ENCODE results near the gene UNC119B.
"Not testable (repeated sequence)": the region's sequence is repeated elsewhere in the genome, so short reads cannot be mapped to it uniquely, and the experiment has no call there.

UNC119B gene

DNA sequence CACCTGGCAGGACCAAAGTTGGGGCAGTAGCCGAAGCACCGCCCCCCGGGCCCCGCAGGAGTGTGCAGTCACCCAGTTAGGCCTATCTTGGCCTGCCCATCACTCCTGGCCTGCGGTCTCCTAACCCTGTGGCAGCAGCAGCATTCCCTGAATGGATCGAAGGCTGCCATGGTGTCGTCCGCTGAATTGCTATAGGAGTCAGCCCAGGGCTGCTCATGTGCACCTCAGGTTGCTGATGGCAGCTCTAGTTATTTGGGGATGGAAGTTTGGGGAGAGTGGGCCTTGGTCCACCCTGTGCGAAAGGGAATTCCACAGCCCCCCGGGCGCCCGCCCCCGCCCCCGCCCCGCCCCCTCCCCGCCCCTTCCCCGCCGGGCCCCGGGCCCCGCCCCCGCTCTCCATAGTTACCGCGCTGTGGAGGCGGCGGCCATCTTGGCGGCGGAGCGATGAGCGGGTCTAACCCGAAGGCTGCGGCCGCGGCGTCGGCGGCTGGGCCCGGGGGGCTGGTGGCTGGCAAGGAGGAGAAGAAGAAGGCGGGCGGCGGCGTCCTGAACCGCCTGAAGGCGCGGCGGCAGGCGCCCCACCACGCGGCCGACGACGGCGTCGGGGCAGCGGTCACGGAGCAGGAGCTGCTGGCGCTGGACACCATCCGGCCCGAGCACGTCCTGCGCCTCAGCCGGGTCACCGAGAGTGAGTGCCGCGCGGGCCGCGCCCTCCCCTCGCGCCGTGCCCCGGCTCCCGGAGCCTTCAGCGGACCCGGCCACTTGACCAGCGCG is at the start of gene UNC119B:
TSS of gene UNC119B (plus strand) at position 428 of the 774 bp plus-strand sequence. CDS start at position 445, 17 bp downstream.
- TF ChIP-seq GATA1 (IDR thresholded peaks at IDR 0.05; ENCODE audit: low read depth, low read length) (no peak), POLR2A (IDR thresholded peaks at IDR 0.05; ENCODE audit: low read length) (peak; percentile 27)
- DNase-seq: peak; percentile 68 to 79

DNA sequence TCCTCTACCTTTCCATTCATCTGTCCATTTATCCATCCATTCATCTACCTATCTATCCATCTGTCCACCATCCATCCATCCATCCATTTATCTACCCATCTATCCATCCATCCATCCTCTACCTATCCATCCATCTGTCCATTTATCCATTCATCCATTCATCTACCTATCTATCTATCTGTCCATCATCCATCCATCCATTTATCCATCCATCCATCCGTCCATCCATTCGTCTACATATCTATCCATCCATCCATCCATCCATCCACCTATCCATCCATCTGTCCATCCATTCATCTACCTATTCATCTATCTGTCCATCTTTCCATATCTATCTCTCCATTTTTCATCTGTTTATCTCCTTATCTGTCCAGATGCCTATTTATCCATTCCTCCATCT is 48.8 kb upstream of the UNC119B start:
- TF ChIP-seq POLR2A (IDR thresholded peaks at IDR 0.05; ENCODE audit: low read length) (no peak), GATA1 (IDR thresholded peaks at IDR 0.05; ENCODE audit: low read depth, low read length) (no peak)
- no peak for DNase-seq

DNA sequence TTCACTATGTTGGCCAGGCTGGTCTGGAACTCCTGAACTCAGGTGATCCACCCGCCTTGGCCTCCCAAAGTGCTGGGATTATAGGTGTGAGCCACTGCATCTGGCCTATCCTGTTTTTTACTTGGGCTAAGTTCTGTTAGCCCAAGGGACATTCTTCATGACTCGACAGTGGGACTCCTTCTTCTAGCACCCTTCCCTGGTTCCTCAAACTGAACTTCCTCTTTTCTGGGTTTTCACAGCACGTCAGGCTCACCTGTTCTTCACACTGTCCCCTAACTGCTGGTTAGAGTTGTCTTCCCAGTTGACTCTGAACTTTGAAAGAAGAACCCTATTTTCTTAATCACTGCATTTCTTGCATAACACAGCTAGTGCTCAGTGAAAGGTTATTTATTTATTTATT is 47.4 kb upstream of the UNC119B start:
- TF ChIP-seq GATA1 (IDR thresholded peaks at IDR 0.05; ENCODE audit: low read depth, low read length) (no peak), POLR2A (IDR thresholded peaks at IDR 0.05; ENCODE audit: low read length) (no peak)
- no peak for DNase-seq

DNA sequence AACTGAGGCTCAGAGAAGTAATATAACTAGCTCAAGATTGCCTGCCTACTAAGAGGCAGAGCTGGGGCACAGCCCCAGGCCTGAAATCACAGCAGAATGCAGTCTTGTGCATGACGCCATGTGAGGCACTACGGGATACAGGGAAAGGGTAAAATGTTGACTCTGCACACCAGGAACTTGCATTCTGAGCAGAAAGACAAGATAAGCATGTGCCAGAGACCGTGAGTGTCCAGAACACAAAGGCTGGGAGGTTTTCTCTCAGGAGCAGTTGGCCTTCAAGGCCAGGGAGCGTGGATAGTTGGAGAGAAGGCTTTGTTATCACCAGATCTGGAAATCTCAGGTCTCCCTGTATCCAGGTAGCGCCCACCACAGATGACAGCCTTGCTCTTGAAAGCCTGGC is 46.5 kb upstream of the UNC119B start:
- no peak for DNase-seq
- no peak for TF ChIP-seq GATA1 (IDR thresholded peaks at IDR 0.05; ENCODE audit: low read depth, low read length)
- no peak for TF ChIP-seq POLR2A (IDR thresholded peaks at IDR 0.05; ENCODE audit: low read length)

DNA sequence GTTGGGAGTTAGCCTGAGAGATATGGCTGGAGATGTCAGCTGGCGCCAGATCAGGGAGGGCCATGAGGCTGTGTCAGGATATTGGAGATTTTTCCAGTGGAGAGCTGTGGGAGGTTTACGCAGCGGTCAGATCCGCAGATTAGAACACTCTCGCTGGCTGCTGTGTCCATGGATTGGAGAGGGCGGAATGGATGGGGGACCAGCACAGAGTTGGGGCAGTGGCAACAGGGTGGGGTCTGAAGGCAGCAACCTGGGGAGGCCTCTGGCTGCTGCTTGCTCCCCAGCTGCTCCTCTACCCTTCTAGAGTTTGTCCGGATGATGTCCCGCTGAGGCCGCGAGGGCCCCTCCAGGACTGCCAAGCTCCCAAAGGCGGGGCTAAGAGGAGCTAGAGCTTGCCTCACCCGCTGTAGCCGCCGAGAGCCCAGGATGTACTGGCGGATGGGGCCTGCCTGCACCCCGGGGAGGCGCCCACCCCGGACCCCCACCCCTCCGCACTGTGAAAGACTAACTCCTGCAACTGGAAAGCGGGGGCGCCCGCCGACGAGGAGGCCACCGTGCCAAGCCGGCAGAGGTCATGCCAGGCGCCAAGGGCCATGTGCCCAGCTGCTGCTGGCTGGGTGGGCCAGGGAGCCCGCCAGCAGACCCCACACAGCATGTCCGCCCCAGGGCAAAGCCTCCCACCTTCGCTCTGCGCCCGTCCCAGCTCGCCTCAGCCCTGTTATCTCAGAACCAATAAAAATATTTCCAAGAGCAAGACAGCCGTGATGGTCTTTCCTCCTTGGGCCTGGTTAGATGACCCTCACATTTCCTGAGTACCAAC is 43.5 kb upstream of the UNC119B start:
- no peak for DNase-seq
- no peak for TF ChIP-seq POLR2A (IDR thresholded peaks at IDR 0.05; ENCODE audit: low read length)
- no peak for TF ChIP-seq GATA1 (IDR thresholded peaks at IDR 0.05; ENCODE audit: low read depth, low read length)

DNA sequence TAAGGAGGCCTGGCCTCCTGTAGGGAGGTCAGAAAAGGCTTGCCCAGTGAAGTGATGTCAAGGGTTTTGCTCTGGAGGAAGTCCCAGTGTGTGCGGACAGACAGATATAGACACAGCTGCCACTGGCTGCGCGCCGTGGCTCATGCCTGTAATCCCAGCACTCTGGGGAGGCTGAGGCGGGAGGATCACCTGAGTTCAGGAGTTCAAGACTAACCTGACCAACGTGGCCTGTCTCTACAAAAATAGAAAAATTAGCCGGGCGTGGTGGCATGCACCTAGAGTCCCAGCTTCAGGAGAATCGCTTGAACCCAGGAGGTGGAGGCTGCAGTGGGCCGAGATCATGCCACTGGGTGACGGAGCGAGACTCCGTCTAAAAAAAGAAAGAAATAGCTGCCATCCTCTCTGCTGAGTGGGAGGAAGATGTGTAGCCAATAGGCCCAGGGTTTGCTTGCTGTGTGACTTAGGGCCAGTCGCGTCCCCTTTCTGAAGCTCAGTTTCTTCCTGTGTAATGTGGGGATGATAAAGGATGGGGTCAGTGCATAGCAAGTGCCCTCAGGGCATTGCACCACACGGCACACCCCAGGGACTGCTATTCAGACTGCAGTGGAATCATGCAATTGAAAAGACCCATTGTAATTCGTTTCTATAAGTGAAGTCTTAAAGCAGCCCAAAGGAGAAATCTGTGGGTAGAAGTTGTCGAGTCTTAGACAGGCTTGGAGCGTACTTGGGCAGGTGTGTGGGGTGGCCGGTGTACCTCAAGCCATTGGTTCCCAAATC is 42.0 kb upstream of the UNC119B start:
- DNase-seq: no peak
- TF ChIP-seq POLR2A (IDR thresholded peaks at IDR 0.05; ENCODE audit: low read length) (no peak), GATA1 (IDR thresholded peaks at IDR 0.05; ENCODE audit: low read depth, low read length) (no peak)

DNA sequence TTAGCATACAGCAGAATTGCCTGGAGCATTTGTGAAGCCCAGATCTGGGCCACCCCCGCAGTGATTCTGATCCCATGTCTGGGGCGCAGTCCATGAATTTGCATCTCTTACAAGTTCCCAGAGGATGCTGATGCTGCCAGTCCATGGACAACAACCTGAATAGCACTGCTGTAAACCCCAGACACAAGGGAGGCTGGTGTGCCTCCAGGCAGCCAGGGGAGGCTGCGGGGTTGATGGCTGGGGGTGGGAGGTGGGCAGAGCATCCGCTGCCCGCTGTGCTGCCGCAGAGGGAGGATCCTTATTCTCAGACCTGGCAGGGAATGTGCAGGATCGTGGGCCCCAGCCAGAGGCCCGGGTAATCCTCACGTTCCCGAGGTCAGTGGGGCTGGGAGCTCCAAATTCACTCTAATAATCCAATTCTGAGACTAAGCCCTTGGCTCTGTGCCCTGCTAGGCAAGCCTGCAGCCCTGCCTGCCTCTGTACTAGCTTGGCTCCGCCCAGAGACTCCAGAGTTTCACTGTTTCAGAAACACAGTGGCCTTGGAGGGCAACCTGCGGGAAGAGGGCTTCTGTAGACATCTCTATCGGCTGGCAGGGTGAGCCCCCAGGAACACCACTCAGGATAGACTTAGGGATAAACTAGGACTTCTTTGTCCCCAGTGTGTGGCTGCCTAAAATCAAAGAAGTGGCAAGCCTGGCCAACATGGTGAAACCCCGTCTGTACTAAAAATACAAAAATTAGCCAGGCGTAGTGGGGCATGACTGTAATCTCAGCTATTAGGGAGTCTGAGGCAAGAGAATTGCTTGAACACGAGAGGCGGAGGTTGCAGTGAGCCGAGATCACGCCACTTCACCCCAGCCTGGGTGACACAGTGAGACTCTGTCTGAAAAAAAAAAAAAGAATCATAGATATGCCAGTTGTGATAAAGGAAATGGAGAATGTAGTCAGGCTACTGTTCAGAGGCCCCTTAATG is 41.1 kb upstream of the UNC119B start:
- no peak for DNase-seq
- TF ChIP-seq POLR2A (IDR thresholded peaks at IDR 0.05; ENCODE audit: low read length) (no peak), GATA1 (IDR thresholded peaks at IDR 0.05; ENCODE audit: low read depth, low read length) (no peak)

DNA sequence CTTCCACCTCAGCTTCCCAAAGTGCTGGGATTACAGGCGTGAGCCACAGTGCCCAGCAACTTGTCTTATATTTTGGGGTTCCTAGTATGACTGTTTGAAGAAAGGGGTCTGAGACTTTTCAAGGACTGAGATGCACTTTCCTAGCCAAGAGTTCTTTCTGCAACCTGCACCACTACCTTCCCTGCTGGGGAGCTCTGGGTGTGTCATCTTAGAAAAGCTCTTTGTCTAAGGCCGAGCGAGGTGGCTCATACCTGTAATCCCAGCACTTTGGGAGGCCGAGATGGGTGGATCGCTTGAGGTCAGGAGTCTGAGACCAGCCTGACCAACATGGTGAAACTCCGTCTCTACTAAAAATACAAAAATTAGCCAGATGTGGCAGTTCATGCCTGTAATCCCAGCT is 40.0 kb upstream of the UNC119B start:
- DNase-seq: not testable (repeated sequence)

DNA sequence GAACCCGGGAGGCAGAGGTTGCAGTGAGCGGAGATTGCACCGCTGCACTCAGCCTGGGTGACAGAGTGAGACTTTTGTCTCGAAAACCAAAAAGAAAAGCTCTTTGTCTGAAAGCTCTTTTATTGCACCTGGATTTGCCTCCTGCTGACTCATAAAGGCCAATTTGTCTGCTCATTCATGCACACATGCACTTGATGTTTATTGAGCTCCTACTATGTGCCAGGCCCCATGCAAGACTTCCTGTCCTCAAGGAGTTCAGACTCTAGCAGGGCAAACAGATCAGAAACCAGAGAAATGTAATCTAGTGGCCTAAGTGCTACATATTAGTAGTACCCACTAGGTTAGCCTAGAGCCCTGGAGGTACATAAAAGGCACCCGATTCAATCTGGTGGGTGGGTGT is 39.6 kb upstream of the UNC119B start:
- no peak for DNase-seq
- no peak for TF ChIP-seq POLR2A (IDR thresholded peaks at IDR 0.05; ENCODE audit: low read length)
- TF ChIP-seq GATA1 (IDR thresholded peaks at IDR 0.05; ENCODE audit: low read depth, low read length): no peak

DNA sequence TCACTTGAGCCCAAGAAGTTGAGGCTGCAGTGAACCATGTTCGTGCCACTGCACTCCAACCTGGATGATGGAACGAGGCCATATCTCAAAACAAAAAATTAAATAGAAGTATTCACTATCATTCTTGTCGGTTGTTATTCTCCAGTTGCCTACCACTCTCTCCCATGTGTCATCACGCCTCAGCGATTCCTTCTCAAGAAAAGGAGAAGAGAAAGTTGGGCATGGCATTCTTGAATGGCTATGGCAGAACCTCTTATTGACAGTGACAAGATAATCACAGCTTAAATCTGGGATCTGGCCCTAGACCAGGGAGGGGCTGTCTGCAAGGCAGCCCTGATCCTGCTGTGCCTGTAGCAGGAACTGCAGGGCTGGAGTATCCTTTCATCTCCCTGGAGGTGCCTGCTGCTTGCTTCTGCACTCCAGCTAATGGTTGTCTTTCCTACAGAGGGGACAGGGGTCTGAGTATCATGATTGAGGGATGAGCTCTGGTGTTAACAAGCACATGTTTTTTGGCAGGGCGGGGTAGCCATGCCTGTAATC is 36.1 kb upstream of the UNC119B start:
- no peak for DNase-seq
- TF ChIP-seq POLR2A (IDR thresholded peaks at IDR 0.05; ENCODE audit: low read length) (no peak), GATA1 (IDR thresholded peaks at IDR 0.05; ENCODE audit: low read depth, low read length) (no peak)

DNA sequence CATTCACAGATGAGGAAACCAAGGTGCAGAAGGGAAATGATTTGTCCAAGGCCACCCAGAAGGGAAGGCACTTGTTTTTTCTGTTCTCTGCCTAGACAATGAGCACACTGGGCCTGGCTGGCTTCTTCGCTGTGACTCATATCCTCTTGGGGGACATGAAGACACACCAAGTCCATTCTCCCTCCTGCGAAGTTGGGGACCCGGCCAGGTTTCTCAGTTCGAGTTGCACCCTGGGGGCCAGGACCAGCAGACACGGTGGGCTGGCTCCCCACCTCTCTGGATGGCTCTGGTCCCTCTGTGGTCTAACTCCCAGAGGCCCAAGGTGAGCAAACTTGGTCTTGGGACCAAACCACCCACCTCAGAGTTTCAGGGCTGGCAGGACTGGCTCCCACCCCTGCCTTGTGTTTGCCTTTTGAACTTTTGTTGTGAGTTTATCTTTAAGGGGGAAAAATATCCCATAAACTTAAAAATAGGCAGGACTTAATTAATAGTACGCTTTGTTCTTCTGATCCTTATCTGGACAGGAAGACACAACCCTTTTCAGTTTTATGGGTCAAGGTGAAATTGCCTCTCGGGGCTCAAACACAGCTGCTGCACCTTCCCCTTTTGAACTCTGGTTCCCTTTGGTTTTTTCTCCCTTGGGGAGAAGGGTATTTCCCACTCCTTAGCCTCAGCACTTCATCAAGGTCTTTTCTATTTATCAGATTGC is 32.3 kb upstream of the UNC119B start:
- no peak for DNase-seq
- no peak for TF ChIP-seq POLR2A (IDR thresholded peaks at IDR 0.05; ENCODE audit: low read length)
- no peak for TF ChIP-seq GATA1 (IDR thresholded peaks at IDR 0.05; ENCODE audit: low read depth, low read length)

DNA sequence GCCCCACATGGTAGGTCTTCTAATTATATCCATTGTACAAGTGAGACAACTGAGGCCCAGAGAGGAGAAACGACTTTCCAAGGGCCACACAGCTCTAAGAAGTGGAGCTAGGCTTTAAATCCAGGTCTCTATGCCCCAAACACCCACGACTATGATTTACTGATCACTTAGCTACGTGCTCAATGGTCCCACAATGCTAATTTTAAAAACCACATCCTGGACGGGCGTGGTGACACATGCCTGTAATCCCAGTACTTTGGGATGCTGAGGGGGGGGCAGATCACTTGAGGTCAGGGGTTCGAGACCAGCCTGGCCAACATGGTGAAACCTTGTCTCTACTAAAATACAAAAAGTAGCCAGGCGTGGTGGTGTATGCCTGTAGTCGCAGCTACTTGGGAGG is 31.7 kb upstream of the UNC119B start:
- TF ChIP-seq GATA1 (IDR thresholded peaks at IDR 0.05; ENCODE audit: low read depth, low read length): no peak
- no peak for TF ChIP-seq POLR2A (IDR thresholded peaks at IDR 0.05; ENCODE audit: low read length)
- no peak for DNase-seq

Data from erythroblast (primary cell).